ENCODE results near the gene TFAP2C.

DNA sequence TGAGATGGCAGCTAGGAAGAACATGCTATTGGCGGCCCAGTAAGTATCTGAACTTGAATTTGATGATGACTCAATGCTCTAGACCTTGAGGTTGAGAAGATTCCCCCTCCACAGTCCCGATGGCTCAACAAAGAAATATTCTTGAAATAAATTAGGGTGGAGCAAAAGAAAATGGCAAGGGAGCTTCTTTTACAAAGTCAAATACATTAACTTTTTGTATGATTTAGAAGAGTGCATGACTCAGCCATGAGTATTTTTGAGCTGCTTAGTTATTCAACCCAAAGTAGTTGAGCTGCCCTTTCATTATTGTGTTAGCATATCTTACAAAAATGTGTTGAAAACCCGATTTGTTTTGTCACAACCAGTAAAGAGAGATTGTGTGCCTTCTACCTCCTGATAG is 7.6 kb downstream of the TFAP2C start:
- TF ChIP-seq, protein P1, sequence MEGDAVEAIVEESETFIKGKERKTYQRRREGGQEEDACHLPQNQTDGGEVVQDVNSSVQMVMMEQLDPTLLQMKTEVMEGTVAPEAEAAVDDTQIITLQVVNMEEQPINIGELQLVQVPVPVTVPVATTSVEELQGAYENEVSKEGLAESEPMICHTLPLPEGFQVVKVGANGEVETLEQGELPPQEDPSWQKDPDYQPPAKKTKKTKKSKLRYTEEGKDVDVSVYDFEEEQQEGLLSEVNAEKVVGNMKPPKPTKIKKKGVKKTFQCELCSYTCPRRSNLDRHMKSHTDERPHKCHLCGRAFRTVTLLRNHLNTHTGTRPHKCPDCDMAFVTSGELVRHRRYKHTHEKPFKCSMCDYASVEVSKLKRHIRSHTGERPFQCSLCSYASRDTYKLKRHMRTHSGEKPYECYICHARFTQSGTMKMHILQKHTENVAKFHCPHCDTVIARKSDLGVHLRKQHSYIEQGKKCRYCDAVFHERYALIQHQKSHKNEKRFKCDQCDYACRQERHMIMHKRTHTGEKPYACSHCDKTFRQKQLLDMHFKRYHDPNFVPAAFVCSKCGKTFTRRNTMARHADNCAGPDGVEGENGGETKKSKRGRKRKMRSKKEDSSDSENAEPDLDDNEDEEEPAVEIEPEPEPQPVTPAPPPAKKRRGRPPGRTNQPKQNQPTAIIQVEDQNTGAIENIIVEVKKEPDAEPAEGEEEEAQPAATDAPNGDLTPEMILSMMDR (optimal IDR thresholded peaks at IDR 0.05 in 1 of 3, IDR thresholded peaks at IDR 0.05 in 1 of 3, conservative IDR thresholded peaks at IDR 0.05 in 1 of 3; ENCODE audit: extremely low read depth in 1 of 3, insufficient read depth in 2 of 3, low read length in 3 of 3), result no peak
- TF ChIP-seq EZH2 (IDR thresholded peaks at IDR 0.05; ENCODE audit: low read length), result no peak

Measured in keratinocyte (primary cell).